ENCODE results near the gene OTOP3.

Gene OTOP3

DNA sequence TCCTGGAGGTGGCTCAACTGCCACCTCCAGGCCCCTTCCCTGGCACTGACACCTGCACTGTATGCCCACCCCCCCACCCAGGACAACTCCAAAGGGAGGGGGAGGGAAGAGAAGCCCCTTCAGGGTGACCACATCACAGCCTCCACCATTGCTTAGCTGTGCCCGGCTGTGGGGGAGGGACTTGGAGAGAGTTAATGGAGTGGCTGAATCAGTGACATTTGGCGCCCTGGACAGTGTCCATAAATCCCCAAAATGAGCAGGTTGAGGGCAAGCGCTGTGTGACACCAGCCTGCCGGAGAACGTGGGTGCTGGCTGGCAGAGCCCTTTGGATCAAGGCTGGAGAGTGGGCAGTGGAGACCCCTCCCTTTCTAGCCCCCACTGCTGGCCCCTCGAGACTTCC lies 13.5 kb upstream of the OTOP3 start:
- no peak for ATAC-seq

DNA sequence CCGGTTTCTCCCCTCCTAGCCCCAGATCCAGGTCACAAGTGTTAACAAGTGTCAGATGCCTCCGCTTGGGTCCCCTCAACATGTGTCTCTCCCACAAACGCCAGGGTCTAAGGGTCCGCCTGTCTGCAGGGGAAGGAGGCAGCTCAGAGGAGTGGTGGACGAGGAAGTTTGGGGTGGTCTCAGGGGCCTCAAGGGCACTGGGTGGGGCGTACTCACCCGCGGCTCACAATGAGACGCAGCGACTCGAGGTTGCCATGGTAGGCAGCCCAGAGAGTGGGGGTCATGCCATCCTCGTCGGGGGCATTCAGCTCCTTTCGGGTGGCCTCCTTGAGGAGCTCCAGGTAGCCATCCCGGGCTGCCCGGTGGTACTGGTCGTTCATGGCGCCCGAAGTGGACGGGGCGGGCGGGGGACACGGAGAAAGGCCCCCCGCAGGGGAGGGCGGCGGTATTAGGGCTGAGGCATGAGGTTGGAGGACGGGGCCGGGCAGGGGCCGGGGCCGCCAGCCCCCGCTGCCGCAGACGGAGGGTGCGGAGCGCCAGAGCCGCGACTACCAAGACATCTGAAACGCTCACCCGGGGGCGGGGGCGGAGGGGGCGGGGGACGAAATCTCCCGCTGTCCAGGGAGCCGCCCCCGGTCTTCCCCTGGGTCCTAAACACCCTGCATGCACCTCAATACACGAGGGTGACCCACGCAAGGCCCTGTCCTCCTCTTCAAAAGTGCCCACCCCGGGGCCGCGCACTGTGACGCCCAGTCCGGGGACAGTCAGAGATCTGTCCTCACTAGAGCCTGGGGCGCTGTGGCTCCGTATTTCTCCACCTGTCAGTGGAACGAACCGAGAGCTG lies 12.8 kb upstream of the OTOP3 start, which contains the start of gene USH1G:
USH1G (minus strand) TSS at position 562 of the 844 bp plus-strand sequence; CDS start at position 380, 182 bp downstream.
- ATAC-seq, result peak; percentile 43

More for the DNA sequence above, 13.5 kb upstream of the OTOP3 start:
- TF ChIP-seq GLIS3 (CRISPR knock-in tag; IDR thresholded peaks at IDR 0.05) (no peak), PPARA (CRISPR knock-in tag; IDR thresholded peaks at IDR 0.05; ENCODE audit: borderline replicate concordance) (no peak)

GRCh38 chr17:74923538-74924249 lies 12.0 kb upstream of the OTOP3 start:
- ATAC-seq, result peak; percentile 84

More for the DNA sequence above, 12.8 kb upstream of the OTOP3 start, which contains the start of gene USH1G:
- TF ChIP-seq ZFP30 (CRISPR knock-in tag; IDR thresholded peaks at IDR 0.05) (no peak), SNAI2 (CRISPR knock-in tag; IDR thresholded peaks at IDR 0.05) (no peak), ARNTL (CRISPR knock-in tag; IDR thresholded peaks at IDR 0.05; ENCODE audit: borderline replicate concordance, low read depth) (no peak), ZC3H10 (CRISPR knock-in tag; IDR thresholded peaks at IDR 0.05) (no peak), PATZ1 (CRISPR knock-in tag; IDR thresholded peaks at IDR 0.05; ENCODE audit: borderline replicate concordance) (no peak), ZNF565 (CRISPR knock-in tag; conservative IDR thresholded peaks at IDR 0.05; ENCODE audit: low read depth) (no peak), BACH2 (CRISPR knock-in tag; IDR thresholded peaks at IDR 0.05; ENCODE audit: borderline replicate concordance) (no peak), ZNF70 (CRISPR knock-in tag; IDR thresholded peaks at IDR 0.05) (no peak), ESRRG (CRISPR knock-in tag; IDR thresholded peaks at IDR 0.05) (no peak), RARB (CRISPR knock-in tag; IDR thresholded peaks at IDR 0.05) (no peak), ISL1 (CRISPR knock-in tag; IDR thresholded peaks at IDR 0.05) (no peak), PPARA (CRISPR knock-in tag; IDR thresholded peaks at IDR 0.05; ENCODE audit: borderline replicate concordance) (no peak), OSR1 (CRISPR knock-in tag; IDR thresholded peaks at IDR 0.05) (no peak), GLIS3 (CRISPR knock-in tag; IDR thresholded peaks at IDR 0.05) (no peak), ZNF8 (CRISPR knock-in tag; IDR thresholded peaks at IDR 0.05) (no peak), ZFP3 (CRISPR knock-in tag; IDR thresholded peaks at IDR 0.05) (no peak), TCF4 (CRISPR knock-in tag; IDR thresholded peaks at IDR 0.05; ENCODE audit: borderline replicate concordance) (no peak)
- TF ChIP-seq, protein P1, sequence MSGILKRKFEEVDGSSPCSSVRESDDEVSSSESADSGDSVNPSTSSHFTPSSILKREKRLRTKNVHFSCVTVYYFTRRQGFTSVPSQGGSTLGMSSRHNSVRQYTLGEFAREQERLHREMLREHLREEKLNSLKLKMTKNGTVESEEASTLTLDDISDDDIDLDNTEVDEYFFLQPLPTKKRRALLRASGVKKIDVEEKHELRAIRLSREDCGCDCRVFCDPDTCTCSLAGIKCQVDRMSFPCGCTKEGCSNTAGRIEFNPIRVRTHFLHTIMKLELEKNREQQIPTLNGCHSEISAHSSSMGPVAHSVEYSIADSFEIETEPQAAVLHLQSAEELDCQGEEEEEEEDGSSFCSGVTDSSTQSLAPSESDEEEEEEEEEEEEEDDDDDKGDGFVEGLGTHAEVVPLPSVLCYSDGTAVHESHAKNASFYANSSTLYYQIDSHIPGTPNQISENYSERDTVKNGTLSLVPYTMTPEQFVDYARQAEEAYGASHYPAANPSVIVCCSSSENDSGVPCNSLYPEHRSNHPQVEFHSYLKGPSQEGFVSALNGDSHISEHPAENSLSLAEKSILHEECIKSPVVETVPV (CRISPR knock-in tag; IDR thresholded peaks at IDR 0.05), result no peak
- TF ChIP-seq, protein P2, sequence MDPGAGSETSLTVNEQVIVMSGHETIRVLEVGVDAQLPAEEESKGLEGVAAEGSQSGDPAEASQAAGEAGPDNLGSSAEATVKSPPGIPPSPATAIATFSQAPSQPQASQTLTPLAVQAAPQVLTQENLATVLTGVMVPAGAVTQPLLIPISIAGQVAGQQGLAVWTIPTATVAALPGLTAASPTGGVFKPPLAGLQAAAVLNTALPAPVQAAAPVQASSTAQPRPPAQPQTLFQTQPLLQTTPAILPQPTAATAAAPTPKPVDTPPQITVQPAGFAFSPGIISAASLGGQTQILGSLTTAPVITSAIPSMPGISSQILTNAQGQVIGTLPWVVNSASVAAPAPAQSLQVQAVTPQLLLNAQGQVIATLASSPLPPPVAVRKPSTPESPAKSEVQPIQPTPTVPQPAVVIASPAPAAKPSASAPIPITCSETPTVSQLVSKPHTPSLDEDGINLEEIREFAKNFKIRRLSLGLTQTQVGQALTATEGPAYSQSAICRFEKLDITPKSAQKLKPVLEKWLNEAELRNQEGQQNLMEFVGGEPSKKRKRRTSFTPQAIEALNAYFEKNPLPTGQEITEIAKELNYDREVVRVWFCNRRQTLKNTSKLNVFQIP (CRISPR knock-in tag; IDR thresholded peaks at IDR 0.05; ENCODE audit: borderline replicate concordance, low read depth), result no peak
- TF ChIP-seq, protein P3, sequence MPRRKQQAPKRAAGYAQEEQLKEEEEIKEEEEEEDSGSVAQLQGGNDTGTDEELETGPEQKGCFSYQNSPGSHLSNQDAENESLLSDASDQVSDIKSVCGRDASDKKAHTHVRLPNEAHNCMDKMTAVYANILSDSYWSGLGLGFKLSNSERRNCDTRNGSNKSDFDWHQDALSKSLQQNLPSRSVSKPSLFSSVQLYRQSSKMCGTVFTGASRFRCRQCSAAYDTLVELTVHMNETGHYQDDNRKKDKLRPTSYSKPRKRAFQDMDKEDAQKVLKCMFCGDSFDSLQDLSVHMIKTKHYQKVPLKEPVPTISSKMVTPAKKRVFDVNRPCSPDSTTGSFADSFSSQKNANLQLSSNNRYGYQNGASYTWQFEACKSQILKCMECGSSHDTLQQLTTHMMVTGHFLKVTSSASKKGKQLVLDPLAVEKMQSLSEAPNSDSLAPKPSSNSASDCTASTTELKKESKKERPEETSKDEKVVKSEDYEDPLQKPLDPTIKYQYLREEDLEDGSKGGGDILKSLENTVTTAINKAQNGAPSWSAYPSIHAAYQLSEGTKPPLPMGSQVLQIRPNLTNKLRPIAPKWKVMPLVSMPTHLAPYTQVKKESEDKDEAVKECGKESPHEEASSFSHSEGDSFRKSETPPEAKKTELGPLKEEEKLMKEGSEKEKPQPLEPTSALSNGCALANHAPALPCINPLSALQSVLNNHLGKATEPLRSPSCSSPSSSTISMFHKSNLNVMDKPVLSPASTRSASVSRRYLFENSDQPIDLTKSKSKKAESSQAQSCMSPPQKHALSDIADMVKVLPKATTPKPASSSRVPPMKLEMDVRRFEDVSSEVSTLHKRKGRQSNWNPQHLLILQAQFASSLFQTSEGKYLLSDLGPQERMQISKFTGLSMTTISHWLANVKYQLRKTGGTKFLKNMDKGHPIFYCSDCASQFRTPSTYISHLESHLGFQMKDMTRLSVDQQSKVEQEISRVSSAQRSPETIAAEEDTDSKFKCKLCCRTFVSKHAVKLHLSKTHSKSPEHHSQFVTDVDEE (CRISPR knock-in tag; IDR thresholded peaks at IDR 0.05), result no peak

More at GRCh38 chr17:74923538-74924249, 12.0 kb upstream of the OTOP3 start:
- TF ChIP-seq PPARA (CRISPR knock-in tag; IDR thresholded peaks at IDR 0.05; ENCODE audit: borderline replicate concordance), result no peak
- TF ChIP-seq OSR1 (CRISPR knock-in tag; IDR thresholded peaks at IDR 0.05), result no peak
- no peak for TF ChIP-seq ZFP3 (CRISPR knock-in tag; IDR thresholded peaks at IDR 0.05)
